ENCODE measurements around the gene TERB2. TPM values are rescaled to one million over a fixed set of nuclear protein-coding genes. Genes with fewer than 3 reads are reported as not detected.
"Not testable (repeated sequence)": the region's sequence is repeated elsewhere in the genome, so short reads cannot be mapped to it uniquely, and the experiment has no call there.

The TERB2 gene
- total and polyA plus RNA-seq, 9 donors: 1.8 TPM; not detected in 8

- no peak for DNase-seq
- no peak overlapping the region for H3K27ac ChIP-seq
- no peak overlapping the region for H3K4me3 ChIP-seq
- no peaks in the 10 kb centered on the region for H3K36me3 ChIP-seq
- H3K27me3 ChIP-seq: no peaks in the 10 kb centered on the region
- no peaks in the 10 kb centered on the region for H3K4me1 ChIP-seq (ENCODE audit: insufficient read depth)
- H3K9me3 ChIP-seq: no peaks in the 10 kb centered on the region
- TF ChIP-seq POLR2A (IDR thresholded peaks at IDR 0.05) (no peak), CTCF (IDR thresholded peaks at IDR 0.05) (no peak), EP300 (IDR thresholded peaks at IDR 0.05) (no peak)
- 46 to 73% (median 54%) methylated on average over 1 of the region's 1 CpG for WGBS, 3 donors
- intact Hi-C loops (cut with DNase I): no loop called here
These were observed 38.4 kb upstream of the TERB2 start for GRCh38 chr15:44918136-44918535.

GRCh38 chr15:44928658-44929057 is 27.8 kb upstream of the TERB2 start:
- 25 to 51% (median 48%) methylated on average over 1 of the region's 1 CpG for WGBS, 3 donors
- intact Hi-C loops (cut with DNase I): not testable (repeated sequence)

GRCh38 chr15:44930283-44930682 is 26.2 kb upstream of the TERB2 start:
- H3K27ac ChIP-seq; H3K9me3 ChIP-seq; H3K4me3 ChIP-seq; H3K27me3 ChIP-seq; DNase-seq; intact Hi-C loops (cut with DNase I); H3K4me1 ChIP-seq (ENCODE audit: insufficient read depth); H3K36me3 ChIP-seq: not testable (repeated sequence)
- WGBS, 3 donors: 40 to 52% (median 44%) methylated on average over 4 of the region's 4 CpGs

More at GRCh38 chr15:44928658-44929057, 27.8 kb upstream of the TERB2 start:
- H3K9me3 ChIP-seq; H3K36me3 ChIP-seq; H3K4me1 ChIP-seq (ENCODE audit: insufficient read depth); H3K4me3 ChIP-seq; H3K27me3 ChIP-seq; DNase-seq; H3K27ac ChIP-seq: not testable (repeated sequence)

GRCh38 chr15:44958302-44958701 is 1.8 kb downstream of the TERB2 start:
- H3K4me1 ChIP-seq (ENCODE audit: insufficient read depth); H3K27me3 ChIP-seq; H3K4me3 ChIP-seq; intact Hi-C loops (cut with DNase I); H3K9me3 ChIP-seq; DNase-seq; H3K27ac ChIP-seq; H3K36me3 ChIP-seq: not testable (repeated sequence)
- 14 to 45% (median 29%) methylated on average over 3 of the region's 3 CpGs for WGBS, 3 donors

GRCh38 chr15:44968475-44968874 is 12.0 kb downstream of the TERB2 start:
- WGBS, 3 donors: 59 to 68% (median 66%) methylated on average over 4 of the region's 4 CpGs
- Histone ChIP-seq H3K4me1 (ENCODE audit: insufficient read depth) (no peaks in the 10 kb centered on the region), H3K27ac (no peak overlapping the region), H3K27me3 (no peaks in the 10 kb centered on the region), H3K4me3 (no peak overlapping the region), H3K9me3 (no peaks in the 10 kb centered on the region), H3K36me3 (no peaks in the 10 kb centered on the region)
- no peak for DNase-seq
- intact Hi-C loops (cut with DNase I): no loop called here
- no peak for TF ChIP-seq EP300 (IDR thresholded peaks at IDR 0.05)
- no peak for TF ChIP-seq POLR2A (IDR thresholded peaks at IDR 0.05)
- no peak for TF ChIP-seq CTCF (IDR thresholded peaks at IDR 0.05)

GRCh38 chr15:44971036-44971435 is 14.5 kb downstream of the TERB2 start:
- Histone ChIP-seq H3K4me3 (no peak overlapping the region), H3K9me3 (no peaks in the 10 kb centered on the region), H3K27me3 (no peaks in the 10 kb centered on the region), H3K36me3 (no peaks in the 10 kb centered on the region), H3K4me1 (ENCODE audit: insufficient read depth) (no peaks in the 10 kb centered on the region), H3K27ac (no peak overlapping the region)
- WGBS, 3 donors: 67 to 82% (median 76%) methylated on average over 6 of the region's 6 CpGs
- intact Hi-C loops (cut with DNase I): no loop called here
- TF ChIP-seq POLR2A (IDR thresholded peaks at IDR 0.05) (no peak), EP300 (IDR thresholded peaks at IDR 0.05) (no peak), CTCF (IDR thresholded peaks at IDR 0.05) (no peak)
- no peak for DNase-seq

GRCh38 chr15:44976183-44976582 is 19.7 kb downstream of the TERB2 start:
- intact Hi-C loops (cut with DNase I); DNase-seq; H3K9me3 ChIP-seq; H3K27me3 ChIP-seq; H3K4me1 ChIP-seq (ENCODE audit: insufficient read depth); H3K36me3 ChIP-seq; H3K27ac ChIP-seq; H3K4me3 ChIP-seq: not testable (repeated sequence)
- 91 to 97% (median 92%) methylated on average over 3 of the region's 3 CpGs for WGBS, 3 donors

GRCh38 chr15:44977781-44978180 is 21.3 kb downstream of the TERB2 start:
- DNase-seq; H3K27me3 ChIP-seq; H3K36me3 ChIP-seq; H3K9me3 ChIP-seq; intact Hi-C loops (cut with DNase I); H3K27ac ChIP-seq; H3K4me1 ChIP-seq (ENCODE audit: insufficient read depth); H3K4me3 ChIP-seq: not testable (repeated sequence)
- 17 to 40% (median 28%) methylated on average over 2 of the region's 2 CpGs for WGBS, 3 donors

GRCh38 chr15:44979617-44980339 is 23.3 kb downstream of the TERB2 start:
- H3K4me1 ChIP-seq (ENCODE audit: insufficient read depth); H3K4me3 ChIP-seq; DNase-seq; H3K27ac ChIP-seq; intact Hi-C loops (cut with DNase I); H3K36me3 ChIP-seq; H3K9me3 ChIP-seq; H3K27me3 ChIP-seq: not testable (repeated sequence)
- WGBS, 3 donors: 18 to 58% (median 31%) methylated on average over 2 of the region's 2 CpGs

Data from ovary (tissue), 9 donors.